ENCODE data around the gene CCDC33. TPM values are rescaled to one million over a fixed set of nuclear protein-coding genes. Genes with fewer than 3 reads are reported as not detected.

CCDC33 gene
- total RNA-seq, 1 experiment from 2014 or later = not detected

DNA sequence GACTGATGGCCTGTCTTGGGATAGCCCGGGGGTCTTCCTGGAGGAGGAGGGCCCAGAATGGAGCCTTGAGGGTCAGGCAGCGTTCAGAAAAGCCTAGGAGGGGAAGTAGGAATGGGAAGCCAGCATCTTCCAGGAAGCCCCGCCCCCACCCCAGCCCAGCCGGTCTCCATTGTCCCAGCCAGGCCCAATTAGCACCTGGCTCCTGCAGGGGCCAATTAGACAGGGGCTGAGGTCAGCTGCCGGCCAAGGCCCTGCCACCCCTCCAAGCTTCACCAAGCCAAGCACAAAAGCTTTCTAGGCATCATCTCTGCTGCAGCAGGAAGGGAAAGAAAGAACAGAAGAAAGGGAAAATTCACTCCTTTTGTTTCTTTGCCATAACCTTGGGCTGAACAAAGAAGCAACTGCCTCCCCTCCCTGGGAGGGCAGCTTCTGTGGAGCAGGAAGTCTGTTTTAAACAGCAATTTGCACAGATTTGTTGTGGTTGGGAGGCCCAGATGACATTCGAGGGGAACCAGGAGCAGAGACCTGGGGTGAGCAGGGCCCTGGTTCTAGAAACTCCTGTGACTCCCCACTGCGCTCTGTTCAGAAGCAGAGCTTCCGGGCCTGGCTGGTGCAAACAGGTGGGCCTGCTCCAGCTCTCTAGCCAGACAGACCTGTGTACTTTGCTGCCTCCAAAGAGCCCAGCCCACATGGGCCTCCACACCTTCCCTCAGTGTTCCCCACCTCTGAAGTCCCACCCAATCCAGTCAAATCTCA is 83.6 kb downstream of the CCDC33 start:
- Histone ChIP-seq H3K27me3 (replicated peaks; ENCODE audit: control insufficient read depth, insufficient read depth, low read length) (no peaks in the 10 kb centered on the region), H3K4me3 (ENCODE audit: low read depth, low read length) (no peak overlapping the region), H3K4me1 (no peaks in the 10 kb centered on the region), H3K9me3 (no peaks in the 10 kb centered on the region), H3K36me3 (ENCODE audit: control insufficient read depth, insufficient read depth, low read length) (no peaks in the 10 kb centered on the region)
- TF ChIP-seq, protein P1, sequence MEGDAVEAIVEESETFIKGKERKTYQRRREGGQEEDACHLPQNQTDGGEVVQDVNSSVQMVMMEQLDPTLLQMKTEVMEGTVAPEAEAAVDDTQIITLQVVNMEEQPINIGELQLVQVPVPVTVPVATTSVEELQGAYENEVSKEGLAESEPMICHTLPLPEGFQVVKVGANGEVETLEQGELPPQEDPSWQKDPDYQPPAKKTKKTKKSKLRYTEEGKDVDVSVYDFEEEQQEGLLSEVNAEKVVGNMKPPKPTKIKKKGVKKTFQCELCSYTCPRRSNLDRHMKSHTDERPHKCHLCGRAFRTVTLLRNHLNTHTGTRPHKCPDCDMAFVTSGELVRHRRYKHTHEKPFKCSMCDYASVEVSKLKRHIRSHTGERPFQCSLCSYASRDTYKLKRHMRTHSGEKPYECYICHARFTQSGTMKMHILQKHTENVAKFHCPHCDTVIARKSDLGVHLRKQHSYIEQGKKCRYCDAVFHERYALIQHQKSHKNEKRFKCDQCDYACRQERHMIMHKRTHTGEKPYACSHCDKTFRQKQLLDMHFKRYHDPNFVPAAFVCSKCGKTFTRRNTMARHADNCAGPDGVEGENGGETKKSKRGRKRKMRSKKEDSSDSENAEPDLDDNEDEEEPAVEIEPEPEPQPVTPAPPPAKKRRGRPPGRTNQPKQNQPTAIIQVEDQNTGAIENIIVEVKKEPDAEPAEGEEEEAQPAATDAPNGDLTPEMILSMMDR (IDR thresholded peaks at IDR 0.05; ENCODE audit: insufficient read depth in 1 of 2, low read depth in 1 of 2, low read length in 1 of 2, severe bottlenecking in 1 of 2, unreplicated experiment in 1 of 2) = no peak
- Mint-ChIP-seq H3K4me3 (ENCODE audit: unreplicated experiment) (no peak overlapping the region), H3K27me3 (ENCODE audit: insufficient read depth, unreplicated experiment) (peaks cover 3% of the 10 kb centered on the region), H3K36me3 (ENCODE audit: insufficient read depth, unreplicated experiment) (no peaks in the 10 kb centered on the region), H3K27ac (ENCODE audit: unreplicated experiment) (no peak overlapping the region), H3K4me1 (ENCODE audit: low read depth, unreplicated experiment) (no peaks in the 10 kb centered on the region), H3K9me3 (ENCODE audit: unreplicated experiment) (no peaks in the 10 kb centered on the region)
- ChIA-PET CTCF (interaction anchor here (6.3 kb wide), 1 partner anchor 10 kb away, joined by 112 read pairs; no protein-coding TSS in a partner anchor), POLR2A (no interaction called here)
- BruUV-seq (replicated peaks) = no TSS peak
- intact Hi-C loops (cut with micrococcal nuclease; ENCODE audit: unreplicated experiment) = loop anchor here (5.0 kb wide), 2 partner anchors 267 to 347 kb away; no protein-coding TSS in a partner anchor
- no peak for DNase-seq

DNA sequence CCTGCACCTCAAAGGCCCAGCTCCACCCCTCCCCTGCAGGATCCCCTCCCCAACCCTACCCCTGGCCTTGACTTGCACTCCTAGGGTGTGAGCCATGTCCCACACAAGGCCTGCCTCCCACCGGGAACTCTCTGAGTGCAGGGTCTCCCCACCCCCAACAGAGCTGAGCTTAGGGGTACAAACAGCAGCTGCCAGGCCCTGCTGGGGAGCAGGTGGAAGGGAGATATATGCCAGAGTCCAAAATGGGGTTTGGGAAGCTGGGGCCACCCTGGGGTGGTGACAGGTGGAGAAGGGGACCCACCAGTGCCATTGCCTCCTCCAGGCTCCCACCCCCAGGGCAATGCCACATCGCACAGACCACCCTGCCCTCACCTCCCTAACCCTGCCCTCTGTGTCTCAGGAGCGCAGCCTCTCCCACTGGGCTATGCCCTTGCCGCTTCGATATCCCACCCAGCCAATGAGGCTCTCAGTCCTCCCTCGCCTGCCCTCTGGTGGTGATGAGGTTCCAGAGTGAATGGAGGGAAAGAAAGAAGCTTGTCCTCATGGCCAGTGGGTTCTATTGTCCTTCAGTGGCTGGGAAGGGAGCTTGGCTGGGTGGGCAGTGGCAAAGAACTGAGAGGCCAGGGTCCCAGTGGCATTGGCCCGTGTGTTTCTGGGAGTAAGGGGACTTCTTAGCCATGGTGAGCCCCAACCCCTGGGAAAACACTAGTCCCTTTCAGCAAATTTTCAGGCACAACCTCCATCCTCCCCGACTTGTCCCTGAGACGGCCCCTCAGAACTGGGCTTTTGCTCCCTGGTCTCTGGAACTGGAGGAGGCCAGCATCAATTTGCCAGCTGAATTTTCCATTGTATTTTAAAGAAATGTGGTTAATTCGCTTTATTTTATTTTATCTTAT is 84.5 kb downstream of the CCDC33 start:
- CTCF ChIA-PET = interaction anchor here (0.6 to 6.3 kb wide), 5 partner anchors 11 to 347 kb away, joined by 3 to 112 read pairs (median 4); no protein-coding TSS in a partner anchor
- Mint-ChIP-seq H3K4me3 (ENCODE audit: unreplicated experiment) (no peak overlapping the region), H3K4me1 (ENCODE audit: low read depth, unreplicated experiment) (no peaks in the 10 kb centered on the region), H3K36me3 (ENCODE audit: insufficient read depth, unreplicated experiment) (no peaks in the 10 kb centered on the region), H3K9me3 (ENCODE audit: unreplicated experiment) (no peaks in the 10 kb centered on the region), H3K27ac (ENCODE audit: unreplicated experiment) (no peak overlapping the region), H3K27me3 (ENCODE audit: insufficient read depth, unreplicated experiment) (peaks cover 5% of the 10 kb centered on the region)
- no peaks in the 10 kb centered on the region for H3K4me1 ChIP-seq
- H3K36me3 ChIP-seq (ENCODE audit: control insufficient read depth, insufficient read depth, low read length) = no peaks in the 10 kb centered on the region
- H3K9me3 ChIP-seq = no peaks in the 10 kb centered on the region
- POLR2A ChIA-PET = no interaction called here
- no peak overlapping the region for H3K4me3 ChIP-seq (ENCODE audit: low read depth, low read length)
- BruUV-seq (replicated peaks) = no TSS peak
- TF ChIP-seq, protein P1 (IDR thresholded peaks at IDR 0.05; ENCODE audit: insufficient read depth in 1 of 2, low read depth in 1 of 2, low read length in 1 of 2, severe bottlenecking in 1 of 2, unreplicated experiment in 1 of 2) = peak; percentile 23 to 37
- intact Hi-C loops (cut with micrococcal nuclease; ENCODE audit: unreplicated experiment) = loop anchor here (5.0 kb wide), 2 partner anchors 268 to 348 kb away; no protein-coding TSS in a partner anchor
- H3K27me3 ChIP-seq (replicated peaks; ENCODE audit: control insufficient read depth, insufficient read depth, low read length) = no peaks in the 10 kb centered on the region
- peak in 1 of 2 experiments; percentile 34 for DNase-seq

DNA sequence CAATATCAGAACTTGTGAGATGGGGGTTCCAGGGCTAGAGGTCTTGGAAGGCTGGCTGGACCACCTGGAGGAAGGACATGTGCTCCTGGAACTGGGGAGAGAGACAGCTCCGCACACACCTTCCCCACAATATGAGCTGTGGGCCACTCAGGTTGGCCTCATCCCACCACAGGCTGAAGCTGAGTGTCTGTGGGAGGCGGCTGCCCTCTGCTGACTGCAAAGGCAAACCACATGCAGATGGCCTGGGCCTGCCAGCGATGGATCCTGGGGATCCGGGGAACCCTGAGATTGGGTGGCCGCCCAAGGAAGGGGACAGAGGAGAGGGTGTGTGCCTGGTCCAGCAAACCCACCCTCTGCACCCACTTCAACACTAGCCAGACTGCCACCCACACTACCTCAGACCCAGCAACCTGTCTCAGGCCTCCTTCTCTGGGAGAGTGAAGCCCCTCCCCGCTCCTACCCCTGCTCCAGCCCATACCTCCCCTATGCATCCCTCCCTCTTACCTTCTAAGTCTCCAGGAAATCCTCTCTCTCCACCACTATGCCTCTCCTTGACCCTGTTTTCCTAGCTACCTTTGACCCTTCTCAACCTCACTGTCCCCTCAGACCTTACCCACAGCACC is 86.5 kb downstream of the CCDC33 start:
- Histone ChIP-seq H3K4me1 (no peaks in the 10 kb centered on the region), H3K4me3 (ENCODE audit: low read depth, low read length) (no peak overlapping the region), H3K27me3 (replicated peaks; ENCODE audit: control insufficient read depth, insufficient read depth, low read length) (no peaks in the 10 kb centered on the region), H3K36me3 (ENCODE audit: control insufficient read depth, insufficient read depth, low read length) (no peaks in the 10 kb centered on the region), H3K9me3 (no peaks in the 10 kb centered on the region)
- no TSS peak for BruUV-seq (replicated peaks)
- TF ChIP-seq, protein P1 (IDR thresholded peaks at IDR 0.05; ENCODE audit: insufficient read depth in 1 of 2, low read depth in 1 of 2, low read length in 1 of 2, severe bottlenecking in 1 of 2, unreplicated experiment in 1 of 2) = peak; percentile 77 to 86
- H3K4me3 Mint-ChIP-seq (ENCODE audit: unreplicated experiment) = no peak overlapping the region
- peak; percentile 68 to 75 for DNase-seq
- H3K9me3 Mint-ChIP-seq (ENCODE audit: unreplicated experiment) = no peaks in the 10 kb centered on the region
- ChIA-PET CTCF (interaction anchor here (1.0 to 6.3 kb wide), 8 partner anchors 13 to 372 kb away, joined by 3 to 112 read pairs (median 4); partner anchors contain the start of gene ARID3B), POLR2A (no interaction called here)
- intact Hi-C loops (cut with micrococcal nuclease; ENCODE audit: unreplicated experiment) = loop anchor here (1.0 to 5.0 kb wide), 4 partner anchors 11 to 350 kb away; no protein-coding TSS in a partner anchor
- H3K36me3 Mint-ChIP-seq (ENCODE audit: insufficient read depth, unreplicated experiment) = no peaks in the 10 kb centered on the region
- peaks cover 5% of the 10 kb centered on the region for H3K27me3 Mint-ChIP-seq (ENCODE audit: insufficient read depth, unreplicated experiment)
- H3K27ac Mint-ChIP-seq (ENCODE audit: unreplicated experiment) = no peak overlapping the region
- H3K4me1 Mint-ChIP-seq (ENCODE audit: low read depth, unreplicated experiment) = no peaks in the 10 kb centered on the region
